Epidermal melanocyte (primary cell): Measurements from ENCODE around the gene GIGYF1.
"Not testable (repeated sequence)": the region's sequence is repeated elsewhere in the genome, so short reads cannot be mapped to it uniquely, and the experiment has no call there.

Source experiments
- DNase-seq: peaks from one replicate; pipeline ENCODE4 v3.0.0; 2011; ENCODE audit warnings: low spot score; ENCODE audit not compliant: insufficient read length

GIGYF1 gene, protein sequence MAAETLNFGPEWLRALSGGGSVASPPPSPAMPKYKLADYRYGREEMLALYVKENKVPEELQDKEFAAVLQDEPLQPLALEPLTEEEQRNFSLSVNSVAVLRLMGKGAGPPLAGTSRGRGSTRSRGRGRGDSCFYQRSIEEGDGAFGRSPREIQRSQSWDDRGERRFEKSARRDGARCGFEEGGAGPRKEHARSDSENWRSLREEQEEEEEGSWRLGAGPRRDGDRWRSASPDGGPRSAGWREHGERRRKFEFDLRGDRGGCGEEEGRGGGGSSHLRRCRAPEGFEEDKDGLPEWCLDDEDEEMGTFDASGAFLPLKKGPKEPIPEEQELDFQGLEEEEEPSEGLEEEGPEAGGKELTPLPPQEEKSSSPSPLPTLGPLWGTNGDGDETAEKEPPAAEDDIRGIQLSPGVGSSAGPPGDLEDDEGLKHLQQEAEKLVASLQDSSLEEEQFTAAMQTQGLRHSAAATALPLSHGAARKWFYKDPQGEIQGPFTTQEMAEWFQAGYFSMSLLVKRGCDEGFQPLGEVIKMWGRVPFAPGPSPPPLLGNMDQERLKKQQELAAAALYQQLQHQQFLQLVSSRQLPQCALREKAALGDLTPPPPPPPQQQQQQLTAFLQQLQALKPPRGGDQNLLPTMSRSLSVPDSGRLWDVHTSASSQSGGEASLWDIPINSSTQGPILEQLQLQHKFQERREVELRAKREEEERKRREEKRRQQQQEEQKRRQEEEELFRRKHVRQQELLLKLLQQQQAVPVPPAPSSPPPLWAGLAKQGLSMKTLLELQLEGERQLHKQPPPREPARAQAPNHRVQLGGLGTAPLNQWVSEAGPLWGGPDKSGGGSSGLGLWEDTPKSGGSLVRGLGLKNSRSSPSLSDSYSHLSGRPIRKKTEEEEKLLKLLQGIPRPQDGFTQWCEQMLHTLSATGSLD (N-terminal part only)

GRCh38 chr7:100694098-100694745, at the start of gene GIGYF1:
Gene GIGYF1 (minus strand): TSS chr7:100694250. CDS start chr7:100688238, 6,012 bp downstream.
- DNase-seq, result peak; percentile 90

GRCh38 chr7:100739934-100740333, 45.9 kb upstream of the GIGYF1 start:
- no peak for DNase-seq

DNA sequence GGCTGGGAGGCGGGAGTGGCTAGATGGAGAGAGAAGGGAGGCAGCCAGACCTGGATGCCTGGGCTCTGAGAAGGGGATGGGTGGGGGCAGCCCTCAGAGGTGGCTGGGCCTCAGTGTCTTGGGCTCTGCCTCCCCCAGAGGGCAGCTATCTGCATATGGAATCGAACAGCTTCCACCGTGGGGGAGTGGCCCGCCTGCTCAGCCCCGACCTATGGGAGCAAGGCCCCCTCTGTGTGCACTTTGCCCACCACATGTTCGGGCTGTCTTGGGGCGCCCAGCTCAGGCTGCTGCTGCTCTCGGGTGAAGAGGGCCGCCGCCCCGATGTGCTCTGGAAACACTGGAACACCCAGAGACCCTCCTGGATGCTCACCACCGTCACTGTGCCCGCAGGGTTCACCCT, 42.6 kb upstream of the GIGYF1 start:
- DNase-seq, result no peak

DNA sequence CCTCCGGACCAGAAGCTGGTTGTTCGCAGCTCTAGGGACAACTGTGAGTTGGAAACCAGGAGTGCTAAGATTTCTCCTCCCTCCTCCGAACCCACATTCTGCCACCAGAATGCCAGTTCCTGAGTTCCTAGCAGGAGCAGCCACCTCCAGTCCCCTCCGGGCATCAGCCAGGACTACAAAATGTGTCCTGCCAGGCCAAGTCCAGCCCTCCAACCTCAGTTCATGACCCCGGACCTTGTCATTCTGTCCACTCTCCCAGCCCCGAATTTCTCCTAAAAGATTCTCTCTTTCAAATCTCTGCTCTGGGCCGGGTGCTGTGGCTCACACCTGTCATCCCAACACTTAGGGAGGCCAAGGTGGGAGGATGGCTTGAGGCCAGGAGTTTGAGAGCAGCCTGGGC, 41.7 kb upstream of the GIGYF1 start:
- DNase-seq, result no peak

- DNase-seq, result no peak
Observed at GRCh38 chr7:100731937-100732636, 38.0 kb upstream of the GIGYF1 start.

DNA sequence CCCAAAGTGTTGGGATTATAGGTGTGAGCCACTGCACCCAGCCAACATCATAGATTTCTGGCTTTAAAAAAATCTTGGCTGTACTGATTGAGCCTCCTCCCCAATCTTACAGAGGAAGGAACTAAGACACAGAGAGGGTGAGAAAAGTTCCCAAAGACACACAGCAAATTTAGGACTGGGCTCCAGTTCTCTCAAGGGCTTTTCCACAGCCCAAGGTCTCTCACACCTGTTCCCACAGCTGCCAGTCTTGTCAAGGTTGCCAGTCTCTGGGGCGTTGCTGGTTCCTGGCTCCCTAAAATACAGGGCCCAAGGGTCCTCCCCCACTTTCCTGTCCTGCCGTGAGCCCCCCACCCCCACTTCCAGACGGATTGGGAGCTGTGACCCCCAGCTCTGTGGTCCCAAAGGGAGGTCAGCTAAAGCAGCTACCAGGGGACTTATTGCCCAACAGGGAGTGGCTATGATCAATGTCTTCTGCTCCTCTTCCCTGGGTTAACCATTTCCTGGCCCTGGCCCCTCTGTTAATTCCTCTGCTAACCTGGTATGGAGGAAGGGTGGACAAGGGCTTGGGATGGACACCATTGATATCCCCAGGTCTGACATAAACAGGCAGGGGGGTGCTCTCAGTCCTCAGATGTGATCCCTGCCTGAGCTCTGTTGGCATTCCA, 36.2 kb upstream of the GIGYF1 start:
- DNase-seq, result no peak

DNA sequence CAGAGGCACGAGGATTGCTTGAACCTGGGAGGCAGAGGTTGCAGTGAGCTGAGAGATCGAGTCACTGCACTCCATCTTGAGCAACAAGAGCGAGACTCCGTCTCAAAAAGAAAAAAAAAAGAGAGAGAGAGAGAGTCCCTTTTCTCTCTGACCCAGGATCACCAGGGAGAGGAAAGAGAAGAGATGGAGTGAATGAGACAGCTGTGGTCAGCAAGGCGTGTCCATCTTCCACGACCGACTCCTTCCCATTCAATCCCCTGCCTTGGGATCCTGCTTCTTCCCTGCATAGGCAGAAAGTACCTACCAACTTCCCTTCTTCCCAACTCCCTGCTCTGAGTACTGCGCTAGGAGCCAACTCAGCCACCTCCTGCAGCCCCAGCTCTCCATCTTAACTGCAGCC, 34.1 kb upstream of the GIGYF1 start:
- DNase-seq, result no peak

DNA sequence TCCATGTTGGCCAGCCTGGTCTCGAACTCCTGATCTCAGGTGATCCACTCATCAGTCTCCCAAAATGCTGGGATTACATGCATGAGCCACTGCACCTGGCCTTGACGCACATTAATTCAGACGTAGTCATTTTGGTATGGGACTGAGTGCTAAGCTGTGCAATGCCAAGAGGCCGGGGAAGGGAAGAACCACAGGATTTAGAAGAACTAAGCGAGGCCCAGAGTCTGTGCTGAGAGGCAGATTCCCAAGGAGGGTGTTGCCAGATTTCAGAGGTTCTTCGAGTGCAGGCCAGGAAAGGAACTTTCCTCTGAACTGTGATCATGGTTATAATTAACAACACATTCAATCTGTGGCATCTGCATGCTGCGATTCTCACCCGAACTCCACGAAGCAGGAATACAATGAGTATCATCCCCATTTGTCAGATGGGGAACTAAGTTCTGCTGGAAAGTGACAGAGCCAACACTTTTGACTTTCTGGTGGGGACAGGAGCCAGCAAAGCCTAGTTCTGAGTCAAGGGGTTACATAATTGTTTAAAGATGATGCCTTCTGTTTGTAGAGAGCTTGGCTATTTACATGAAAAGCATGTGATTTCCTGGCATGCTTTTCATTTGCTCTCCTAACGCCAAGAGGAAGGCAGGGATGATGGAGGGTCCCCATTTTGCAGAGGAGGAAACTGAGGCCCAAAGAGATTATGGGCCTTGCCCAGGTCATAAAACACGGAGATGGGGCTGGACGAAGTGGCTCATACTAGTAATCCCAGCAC, 33.1 kb upstream of the GIGYF1 start:
- DNase-seq, result peak; percentile 54

DNA sequence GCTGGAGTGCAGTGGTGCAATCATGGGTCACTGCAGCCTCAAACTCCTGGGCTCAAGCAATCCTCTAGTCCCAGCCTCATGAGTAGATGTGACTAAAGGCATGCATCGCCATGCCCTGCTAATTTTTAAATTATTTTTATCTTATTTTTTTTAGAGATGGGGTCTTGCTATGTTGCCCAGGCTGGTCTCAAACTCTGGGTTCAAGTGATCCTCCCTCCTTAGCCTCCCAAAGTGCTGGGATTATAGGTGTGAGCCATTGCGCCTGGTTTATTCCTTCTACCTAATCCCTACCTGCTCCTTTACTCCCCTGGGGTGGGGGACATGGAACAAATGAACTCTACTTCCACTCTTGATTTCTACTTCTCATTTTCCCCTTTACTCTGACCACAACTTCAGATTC, 30.3 kb upstream of the GIGYF1 start:
- not testable (repeated sequence) for DNase-seq

GRCh38 chr7:100723732-100724275, 29.8 kb upstream of the GIGYF1 start:
- DNase-seq, result no peak

DNA sequence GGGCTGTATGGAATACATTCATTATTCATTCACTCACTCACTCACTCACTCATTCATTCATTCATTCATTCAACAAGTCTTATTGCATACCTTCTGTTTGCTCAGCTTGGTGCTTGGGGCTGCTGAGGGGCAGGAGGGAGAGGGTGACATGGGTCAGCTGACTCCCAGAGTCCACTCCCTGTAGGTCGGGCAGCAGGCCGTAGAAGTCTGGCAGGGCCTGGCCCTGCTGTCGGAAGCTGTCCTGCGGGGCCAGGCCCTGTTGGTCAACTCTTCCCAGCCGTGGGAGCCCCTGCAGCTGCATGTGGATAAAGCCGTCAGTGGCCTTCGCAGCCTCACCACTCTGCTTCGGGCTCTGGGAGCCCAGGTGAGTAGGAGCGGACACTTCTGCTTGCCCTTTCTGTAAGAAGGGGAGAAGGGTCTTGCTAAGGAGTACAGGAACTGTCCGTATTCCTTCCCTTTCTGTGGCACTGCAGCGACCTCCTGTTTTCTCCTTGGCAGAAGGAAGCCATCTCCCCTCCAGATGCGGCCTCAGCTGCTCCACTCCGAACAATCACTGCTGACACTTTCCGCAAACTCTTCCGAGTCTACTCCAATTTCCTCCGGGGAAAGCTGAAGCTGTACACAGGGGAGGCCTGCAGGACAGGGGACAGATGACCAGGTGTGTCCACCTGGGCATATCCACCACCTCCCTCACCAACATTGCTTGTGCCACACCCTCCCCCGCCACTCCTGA, 28.6 kb upstream of the GIGYF1 start:
- no peak for DNase-seq

- no peak for DNase-seq
Observed at GRCh38 chr7:100721505-100721812, 27.4 kb upstream of the GIGYF1 start.

- DNase-seq, result no peak
Observed at GRCh38 chr7:100720671-100721504, 26.8 kb upstream of the GIGYF1 start.

- no peak for DNase-seq
Observed at GRCh38 chr7:100720279-100720670, 26.2 kb upstream of the GIGYF1 start, which contains the start of gene EPO. Gene EPO (plus strand): TSS chr7:100720468. CDS start chr7:100720981, 513 bp downstream.

GRCh38 chr7:100719523-100720278, 25.7 kb upstream of the GIGYF1 start:
- DNase-seq, result no peak

- not testable (repeated sequence) for DNase-seq
Observed at GRCh38 chr7:100717073-100717472, 23.0 kb upstream of the GIGYF1 start.

DNA sequence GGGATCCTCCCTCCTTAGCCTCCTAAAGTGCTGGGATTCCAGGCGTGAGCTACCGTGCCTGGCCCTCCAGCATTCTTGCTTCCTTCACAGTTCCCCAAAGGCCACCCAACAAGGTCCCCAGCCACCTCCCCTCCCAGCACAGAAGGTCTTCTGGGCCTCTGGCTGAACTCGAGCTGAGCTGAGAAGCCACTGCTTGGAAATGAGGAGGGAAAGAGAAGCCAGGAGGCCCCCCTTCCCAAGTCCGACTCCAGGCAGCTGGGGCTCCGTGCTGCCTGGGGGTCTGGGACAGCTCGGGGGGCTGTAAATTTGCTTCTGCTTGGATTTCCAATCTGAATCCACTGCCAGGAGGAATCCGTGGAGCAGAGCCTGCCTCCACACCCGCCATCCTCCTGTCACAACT, 20.7 kb upstream of the GIGYF1 start:
- no peak for DNase-seq
